VCaP (cell line): ENCODE measurements around the gene BFSP1.

Source experiments
- H3K27ac ChIP-seq: fragments of 450-650 bp; 2 replicates; pipeline ENCODE4 v1.5.1; 2017
- CTCF ChIP-seq: fragments of 450-650 bp; conservative IDR thresholded peaks from 2 replicates; pipeline ENCODE4 v1.5.1; 2017; ENCODE audit warnings: mild to moderate bottlenecking, moderate library complexity

Gene BFSP1

GRCh38 chr20:17502105-17502504 lies 29.1 kb downstream of the BFSP1 start:
- no peak overlapping the region for H3K27ac ChIP-seq
- TF ChIP-seq CTCF = no peak

DNA sequence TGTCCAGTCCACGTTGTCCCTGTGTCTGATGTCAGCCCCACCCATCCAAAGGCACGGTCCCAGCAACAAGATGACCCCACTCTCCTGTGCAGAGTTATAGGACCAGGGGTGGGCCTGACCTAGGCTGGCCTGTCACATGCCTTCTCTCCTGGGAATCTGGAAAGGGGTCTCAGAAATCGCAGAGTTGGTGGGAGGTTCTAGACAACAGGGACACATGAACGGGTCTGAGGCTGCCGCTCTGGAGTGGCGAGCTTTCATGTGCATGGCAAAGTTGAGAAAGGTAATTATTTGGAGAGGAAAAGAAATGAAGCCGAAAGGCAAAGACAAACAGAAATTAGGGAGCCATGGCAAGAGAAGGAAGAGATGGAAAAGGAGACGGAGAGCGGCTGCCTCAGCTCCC lies 29.5 kb downstream of the BFSP1 start:
- H3K27ac ChIP-seq = no peak overlapping the region
- no peak for TF ChIP-seq CTCF

DNA sequence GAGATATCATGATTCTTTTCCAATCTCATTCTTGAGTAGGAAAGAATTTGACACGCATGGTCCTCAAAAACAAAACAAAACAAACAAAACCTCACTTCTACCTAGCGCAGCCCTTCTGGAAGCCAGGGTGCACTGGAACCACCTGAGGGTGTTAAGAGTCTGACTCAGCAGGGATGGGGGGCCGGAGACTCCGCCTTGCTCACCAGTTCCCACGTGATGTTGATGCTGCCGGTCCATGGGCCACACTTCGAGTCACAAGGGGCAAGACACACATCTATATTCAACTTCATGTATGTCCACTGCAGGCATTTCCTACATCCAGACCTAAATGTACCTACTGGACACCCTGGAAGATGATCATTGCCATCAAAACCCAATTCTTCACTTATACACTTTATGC lies 30.4 kb downstream of the BFSP1 start:
- TF ChIP-seq CTCF = no peak
- H3K27ac ChIP-seq = no peak overlapping the region

DNA sequence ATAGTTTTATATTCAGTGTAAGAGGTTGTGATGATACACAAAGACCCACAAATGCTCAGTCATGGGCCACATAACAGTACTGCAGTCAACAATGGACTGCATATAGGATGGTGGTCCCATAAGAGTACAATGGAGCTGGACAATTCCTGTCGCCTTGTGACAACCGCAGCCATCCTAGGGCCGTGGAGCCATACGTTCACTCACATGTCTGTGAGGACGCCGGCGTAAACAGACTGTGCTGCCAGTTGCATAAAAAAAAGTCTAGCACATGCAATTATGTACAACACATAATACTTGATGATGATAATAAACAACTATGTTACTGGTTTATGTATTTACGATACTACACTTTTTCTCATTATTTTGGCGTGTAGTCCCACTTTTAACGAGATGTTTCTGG lies 30.9 kb downstream of the BFSP1 start:
- H3K27ac ChIP-seq = no peak overlapping the region
- no peak for TF ChIP-seq CTCF

DNA sequence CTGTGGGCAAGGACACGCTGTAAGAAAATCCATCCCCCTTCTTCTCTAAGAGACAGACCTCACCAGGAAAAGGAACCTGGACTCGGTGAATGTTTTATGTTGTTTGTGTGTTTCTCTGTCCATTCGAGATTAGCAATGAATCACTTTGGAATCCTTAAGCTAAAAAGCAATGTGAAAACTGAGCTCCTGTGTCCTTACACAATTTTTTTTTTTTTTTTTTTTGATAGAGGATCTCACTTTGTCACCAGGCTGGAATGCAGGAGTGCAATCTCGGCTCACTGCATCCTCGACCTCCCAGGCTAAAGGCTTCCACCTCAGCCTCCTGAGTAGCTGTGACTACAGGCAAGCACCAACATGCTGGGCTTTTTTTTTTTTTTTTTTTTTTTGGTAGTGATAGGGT lies 32.1 kb downstream of the BFSP1 start:
- no peak for TF ChIP-seq CTCF

DNA sequence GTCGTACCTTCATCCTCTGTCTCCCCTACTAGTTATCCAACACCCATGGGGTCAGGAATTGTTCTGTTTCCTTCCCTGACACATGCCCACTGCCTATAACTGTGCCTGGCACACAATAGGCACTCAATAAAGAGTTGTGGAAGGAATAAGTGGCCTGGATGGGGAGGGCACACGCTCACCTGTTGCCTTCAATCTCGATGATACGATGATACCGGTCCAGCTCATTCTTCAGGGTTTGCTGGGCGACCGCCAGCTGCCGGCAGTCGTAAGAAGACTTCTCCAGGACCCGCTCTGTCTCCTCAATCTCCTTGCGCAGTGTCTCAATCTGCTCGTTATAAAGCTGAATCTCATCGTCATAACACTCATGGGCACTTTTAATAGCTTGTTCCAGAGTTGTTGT lies 32.5 kb downstream of the BFSP1 start:
- TF ChIP-seq CTCF = no peak
- no peak overlapping the region for H3K27ac ChIP-seq

More for the DNA sequence above, 32.1 kb downstream of the BFSP1 start:
- no peak overlapping the region for H3K27ac ChIP-seq

GRCh38 chr20:17497821-17498580 lies 33.2 kb downstream of the BFSP1 start:
- no peak for TF ChIP-seq CTCF
- H3K27ac ChIP-seq = 0 out of 2 replicates have a peak overlapping the region, but pooled peaks have one; percentile 7
